ENCODE measurements around the gene SPEF1. TPM values are rescaled to one million over a fixed set of nuclear protein-coding genes. Genes with fewer than 3 reads are reported as not detected.
A peak's percentile ranks its signal among the peaks of the same experiment; 100 is the strongest.

SPEF1 gene
- total and polyA plus RNA-seq, 10 of the 15 experiments (the other 5 are each of a cell fraction or from before 2014, with no cell fraction given) = 0.12 TPM; not detected in 9

- TF ChIP-seq, protein P1, sequence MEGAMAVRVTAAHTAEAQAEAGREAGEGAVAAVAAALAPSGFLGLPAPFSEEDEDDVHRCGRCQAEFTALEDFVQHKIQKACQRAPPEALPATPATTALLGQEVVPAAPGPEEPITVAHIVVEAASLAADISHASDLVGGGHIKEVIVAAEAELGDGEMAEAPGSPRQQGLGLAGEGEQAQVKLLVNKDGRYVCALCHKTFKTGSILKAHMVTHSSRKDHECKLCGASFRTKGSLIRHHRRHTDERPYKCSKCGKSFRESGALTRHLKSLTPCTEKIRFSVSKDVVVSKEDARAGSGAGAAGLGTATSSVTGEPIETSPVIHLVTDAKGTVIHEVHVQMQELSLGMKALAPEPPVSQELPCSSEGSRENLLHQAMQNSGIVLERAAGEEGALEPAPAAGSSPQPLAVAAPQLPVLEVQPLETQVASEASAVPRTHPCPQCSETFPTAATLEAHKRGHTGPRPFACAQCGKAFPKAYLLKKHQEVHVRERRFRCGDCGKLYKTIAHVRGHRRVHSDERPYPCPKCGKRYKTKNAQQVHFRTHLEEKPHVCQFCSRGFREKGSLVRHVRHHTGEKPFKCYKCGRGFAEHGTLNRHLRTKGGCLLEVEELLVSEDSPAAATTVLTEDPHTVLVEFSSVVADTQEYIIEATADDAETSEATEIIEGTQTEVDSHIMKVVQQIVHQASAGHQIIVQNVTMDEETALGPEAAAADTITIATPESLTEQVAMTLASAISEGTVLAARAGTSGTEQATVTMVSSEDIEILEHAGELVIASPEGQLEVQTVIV (IDR thresholded peaks at IDR 0.05; ENCODE audit: borderline replicate concordance, partially characterized antibody) = no peak
- TF ChIP-seq POLR2AphosphoS5 (IDR thresholded peaks at IDR 0.05; ENCODE audit: low read length) (no peak), CHD4 (IDR thresholded peaks at IDR 0.05) (no peak), WRNIP1 (IDR thresholded peaks at IDR 0.05; ENCODE audit: borderline replicate concordance, low read depth, low read length) (no peak), KDM1A (IDR thresholded peaks at IDR 0.05; ENCODE audit: borderline replicate concordance) (no peak), CBX5 (IDR thresholded peaks at IDR 0.05; ENCODE audit: low read depth) (no peak), NKRF (conservative IDR thresholded peaks at IDR 0.05) (no peak), SIN3A (IDR thresholded peaks at IDR 0.05; ENCODE audit: low read depth, low read length) (no peak), ESRRA (IDR thresholded peaks at IDR 0.05; ENCODE audit: low read length) (0 out of 2 replicates have a peak, but pooled peaks have one; percentile 6), EED (IDR thresholded peaks at IDR 0.05; ENCODE audit: low read depth) (no peak), IKZF1 (conservative IDR thresholded peaks at IDR 0.05) (no peak), IKZF2 (IDR thresholded peaks at IDR 0.05) (no peak), DPF2 (IDR thresholded peaks at IDR 0.05) (no peak), POLR2A (IDR thresholded peaks at IDR 0.05; ENCODE audit: low read depth, low read length) (no peak), E2F4 (IDR thresholded peaks at IDR 0.05; ENCODE audit: low read depth, low read length) (no peak), YY1 (IDR thresholded peaks at IDR 0.05; ENCODE audit: low read depth, low read length) (no peak), BCL11A (IDR thresholded peaks at IDR 0.05; ENCODE audit: low read depth, low read length) (no peak), RCOR1 (conservative IDR thresholded peaks at IDR 0.05; ENCODE audit: low read depth, low read length) (no peak)
- TF ChIP-seq, protein P2, sequence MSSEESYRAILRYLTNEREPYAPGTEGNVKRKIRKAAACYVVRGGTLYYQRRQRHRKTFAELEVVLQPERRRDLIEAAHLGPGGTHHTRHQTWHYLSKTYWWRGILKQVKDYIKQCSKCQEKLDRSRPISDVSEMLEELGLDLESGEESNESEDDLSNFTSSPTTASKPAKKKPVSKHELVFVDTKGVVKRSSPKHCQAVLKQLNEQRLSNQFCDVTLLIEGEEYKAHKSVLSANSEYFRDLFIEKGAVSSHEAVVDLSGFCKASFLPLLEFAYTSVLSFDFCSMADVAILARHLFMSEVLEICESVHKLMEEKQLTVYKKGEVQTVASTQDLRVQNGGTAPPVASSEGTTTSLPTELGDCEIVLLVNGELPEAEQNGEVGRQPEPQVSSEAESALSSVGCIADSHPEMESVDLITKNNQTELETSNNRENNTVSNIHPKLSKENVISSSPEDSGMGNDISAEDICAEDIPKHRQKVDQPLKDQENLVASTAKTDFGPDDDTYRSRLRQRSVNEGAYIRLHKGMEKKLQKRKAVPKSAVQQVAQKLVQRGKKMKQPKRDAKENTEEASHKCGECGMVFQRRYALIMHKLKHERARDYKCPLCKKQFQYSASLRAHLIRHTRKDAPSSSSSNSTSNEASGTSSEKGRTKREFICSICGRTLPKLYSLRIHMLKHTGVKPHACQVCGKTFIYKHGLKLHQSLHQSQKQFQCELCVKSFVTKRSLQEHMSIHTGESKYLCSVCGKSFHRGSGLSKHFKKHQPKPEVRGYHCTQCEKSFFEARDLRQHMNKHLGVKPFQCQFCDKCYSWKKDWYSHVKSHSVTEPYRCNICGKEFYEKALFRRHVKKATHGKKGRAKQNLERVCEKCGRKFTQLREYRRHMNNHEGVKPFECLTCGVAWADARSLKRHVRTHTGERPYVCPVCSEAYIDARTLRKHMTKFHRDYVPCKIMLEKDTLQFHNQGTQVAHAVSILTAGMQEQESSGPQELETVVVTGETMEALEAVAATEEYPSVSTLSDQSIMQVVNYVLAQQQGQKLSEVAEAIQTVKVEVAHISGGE (CRISPR knock-in tag; IDR thresholded peaks at IDR 0.05) = no peak
- TF ChIP-seq, protein P3, sequence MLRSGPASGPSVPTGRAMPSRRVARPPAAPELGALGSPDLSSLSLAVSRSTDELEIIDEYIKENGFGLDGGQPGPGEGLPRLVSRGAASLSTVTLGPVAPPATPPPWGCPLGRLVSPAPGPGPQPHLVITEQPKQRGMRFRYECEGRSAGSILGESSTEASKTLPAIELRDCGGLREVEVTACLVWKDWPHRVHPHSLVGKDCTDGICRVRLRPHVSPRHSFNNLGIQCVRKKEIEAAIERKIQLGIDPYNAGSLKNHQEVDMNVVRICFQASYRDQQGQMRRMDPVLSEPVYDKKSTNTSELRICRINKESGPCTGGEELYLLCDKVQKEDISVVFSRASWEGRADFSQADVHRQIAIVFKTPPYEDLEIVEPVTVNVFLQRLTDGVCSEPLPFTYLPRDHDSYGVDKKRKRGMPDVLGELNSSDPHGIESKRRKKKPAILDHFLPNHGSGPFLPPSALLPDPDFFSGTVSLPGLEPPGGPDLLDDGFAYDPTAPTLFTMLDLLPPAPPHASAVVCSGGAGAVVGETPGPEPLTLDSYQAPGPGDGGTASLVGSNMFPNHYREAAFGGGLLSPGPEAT (IDR thresholded peaks at IDR 0.05; ENCODE audit: low read depth) = peak; percentile 46
Measured at GRCh38 chr20:3820901-3821727, 39.9 kb upstream of the SPEF1 start (continued).
